Activated CD4-positive, alpha-beta T cell treated with anti-CD3 and anti-CD28 coated beads for 36 hours (primary cell): ENCODE measurements around the gene LRBA. TPM values are rescaled to one million over a fixed set of nuclear protein-coding genes. Genes with fewer than 3 reads are reported as not detected.
"Not testable (repeated sequence)": the region's sequence is repeated elsewhere in the genome, so short reads cannot be mapped to it uniquely, and the experiment has no call there.

ENCODE experiments used
- ATAC-seq: fragments of 200-7000 bp; cut with Tn5 transposase; one replicate; pipeline ENCODE4 v1.10.0; 2021; ENCODE audit warnings: mild to moderate bottlenecking, moderate library complexity
- CTCF ChIA-PET: fragments of 350-600 bp; sonication (Branson Sonifier 250); formaldehyde crosslinking; loops from one replicate; lab custom pipeline; 2021; ENCODE audit warnings: antibody characterized with exemption; lab: Charles Lee
- POLR2A ChIA-PET: fragments of 350-600 bp; sonication (Branson Sonifier 250); formaldehyde crosslinking; loops from one replicate; lab custom pipeline; 2021; ENCODE audit warnings: antibody characterized with exemption, inconsistent platforms; lab: Charles Lee
- DNase-seq: peaks from one replicate; pipeline ENCODE4 v3.0.0-alpha.2; 2020
- H3K27ac Mint-ChIP-seq: one replicate; pipeline ENCODE4 v1.8.0; 2021; ENCODE audit warnings: mixed read lengths
- H3K27me3 Mint-ChIP-seq: one replicate; pipeline ENCODE4 v1.8.0; 2021; ENCODE audit warnings: mixed read lengths
- H3K36me3 Mint-ChIP-seq: one replicate; pipeline ENCODE4 v1.8.0; 2021; ENCODE audit warnings: low read depth, mixed read lengths
- H3K4me1 Mint-ChIP-seq: one replicate; pipeline ENCODE4 v1.8.0; 2021; ENCODE audit warnings: mixed read lengths
- H3K4me3 Mint-ChIP-seq: one replicate; pipeline ENCODE4 v1.8.0; 2021; ENCODE audit warnings: mild to moderate bottlenecking, moderate library complexity, mixed read lengths
- H3K9me3 Mint-ChIP-seq: one replicate; pipeline ENCODE4 v1.8.0; 2021; ENCODE audit warnings: low read depth, mixed read lengths
- intact Hi-C, 2 experiments: fragments of 100-400 bp; cut with DNase I in 1 of 2; cut with micrococcal nuclease in 1 of 2; formaldehyde crosslinking; loops; one replicate each; pipeline versions ENCODE4 v1.14.2 to v1.15.1; 2022 to 2024; cut with DNase I, micrococcal nuclease
- total RNA-seq, 2 experiments: library from RNA; stranded (reverse); gene quantifications; one replicate each; pipeline ENCODE4 v1.2.3, GENCODE V29; 2021

LRBA gene
- total RNA-seq, 2 experiments from 2014 or later: 56.6 to 59.2 TPM

- H3K36me3 Mint-ChIP-seq: peaks cover 20% of the 10 kb centered on the region
- CTCF ChIA-PET: interaction anchor here (1.4 kb wide), 1 partner anchor 8 kb away, joined by 5 read pairs; no protein-coding TSS in a partner anchor
- POLR2A ChIA-PET, H3K27ac Mint-ChIP-seq, ATAC-seq, H3K4me3 Mint-ChIP-seq, H3K9me3 Mint-ChIP-seq, H3K27me3 Mint-ChIP-seq, H3K4me1 Mint-ChIP-seq, DNase-seq, intact Hi-C loops: not testable (repeated sequence)
These were observed 272.2 kb downstream of the LRBA start for GRCh38 chr4:150742930-150743329.

GRCh38 chr4:150739591-150739990, 275.5 kb downstream of the LRBA start:
- Mint-ChIP-seq H3K27ac (no peak overlapping the region), H3K4me3 (no peak overlapping the region), H3K4me1 (peaks cover 3% of the 10 kb centered on the region), H3K27me3 (no peaks in the 10 kb centered on the region), H3K9me3 (peaks cover 3% of the 10 kb centered on the region), H3K36me3 (peaks cover 19% of the 10 kb centered on the region)
- no peak for DNase-seq
- ChIA-PET POLR2A (no interaction called here), CTCF (interaction anchor here (1.3 kb wide), 1 partner anchor 22 kb away, joined by 3 read pairs; no protein-coding TSS in a partner anchor)
- ATAC-seq: no peak
- intact Hi-C loops: no loop called here

GRCh38 chr4:150725957-150726523, 289.0 kb downstream of the LRBA start:
- H3K4me3 Mint-ChIP-seq: no peak overlapping the region
- H3K27ac Mint-ChIP-seq: no peak overlapping the region
- ChIA-PET POLR2A (no interaction called here), CTCF (no interaction called here)
- ATAC-seq (no peak), DNase-seq (no peak)
- no peaks in the 10 kb centered on the region for H3K4me1 Mint-ChIP-seq
- H3K9me3 Mint-ChIP-seq: peaks cover 20% of the 10 kb centered on the region
- H3K27me3 Mint-ChIP-seq: no peaks in the 10 kb centered on the region
- H3K36me3 Mint-ChIP-seq: peaks cover 53% of the 10 kb centered on the region
- intact Hi-C loops: no loop called here

- H3K4me1 Mint-ChIP-seq: peaks cover 3% of the 10 kb centered on the region
- H3K9me3 Mint-ChIP-seq: peaks cover 20% of the 10 kb centered on the region
- DNase-seq (no peak), ATAC-seq (no peak)
- ChIA-PET POLR2A (no interaction called here), CTCF (interaction anchor here (0.7 to 1.4 kb wide), 2 partner anchors 22 to 25 kb away, joined by 3 read pairs; no protein-coding TSS in a partner anchor)
- H3K4me3 Mint-ChIP-seq: no peak overlapping the region
- H3K27me3 Mint-ChIP-seq: no peaks in the 10 kb centered on the region
- intact Hi-C loops: no loop called here
- H3K36me3 Mint-ChIP-seq: peaks cover 38% of the 10 kb centered on the region
- H3K27ac Mint-ChIP-seq: no peak overlapping the region
These were observed 291.2 kb downstream of the LRBA start for GRCh38 chr4:150723727-150724411.

GRCh38 chr4:150722908-150723362, 292.1 kb downstream of the LRBA start:
- ATAC-seq (no peak), DNase-seq (no peak)
- Mint-ChIP-seq H3K27me3 (no peaks in the 10 kb centered on the region), H3K9me3 (peaks cover 13% of the 10 kb centered on the region), H3K36me3 (peaks cover 33% of the 10 kb centered on the region), H3K27ac (no peak overlapping the region), H3K4me3 (no peak overlapping the region), H3K4me1 (peaks cover 3% of the 10 kb centered on the region)
- intact Hi-C loops: no loop called here
- ChIA-PET POLR2A (no interaction called here), CTCF (interaction anchor here (0.5 to 1.4 kb wide), 2 partner anchors 23 to 85 kb away, joined by 3 read pairs; no protein-coding TSS in a partner anchor)

GRCh38 chr4:150720973-150721518, 294.0 kb downstream of the LRBA start:
- Mint-ChIP-seq H3K9me3 (peaks cover 3% of the 10 kb centered on the region), H3K27ac (no peak overlapping the region), H3K4me3 (no peak overlapping the region), H3K4me1 (peaks cover 3% of the 10 kb centered on the region), H3K27me3 (no peaks in the 10 kb centered on the region), H3K36me3 (peaks cover 18% of the 10 kb centered on the region)
- DNase-seq: no peak
- POLR2A ChIA-PET: no interaction called here
- ATAC-seq: no peak
- intact Hi-C loops: no loop called here
- CTCF ChIA-PET: no interaction called here

GRCh38 chr4:150717952-150718351, 297.1 kb downstream of the LRBA start:
- DNase-seq: no peak
- ChIA-PET POLR2A (no interaction called here), CTCF (no interaction called here)
- intact Hi-C loops: no loop called here
- Mint-ChIP-seq H3K36me3 (peaks cover 7% of the 10 kb centered on the region), H3K9me3 (no peaks in the 10 kb centered on the region), H3K4me1 (peaks cover 3% of the 10 kb centered on the region), H3K4me3 (no peak overlapping the region), H3K27me3 (no peaks in the 10 kb centered on the region), H3K27ac (no peak overlapping the region)
- no peak for ATAC-seq

- Mint-ChIP-seq H3K4me3 (no peak overlapping the region), H3K4me1 (no peaks in the 10 kb centered on the region), H3K27me3 (no peaks in the 10 kb centered on the region), H3K9me3 (no peaks in the 10 kb centered on the region), H3K27ac (no peak overlapping the region), H3K36me3 (peaks cover 8% of the 10 kb centered on the region)
- ATAC-seq: no peak
- DNase-seq: no peak
- POLR2A ChIA-PET: no interaction called here
- CTCF ChIA-PET: no interaction called here
- intact Hi-C loops: no loop called here
These were observed 300.3 kb downstream of the LRBA start for GRCh38 chr4:150714462-150715438.

- Mint-ChIP-seq H3K36me3 (peaks cover 8% of the 10 kb centered on the region), H3K27me3 (no peaks in the 10 kb centered on the region), H3K4me3 (no peak overlapping the region), H3K9me3 (no peaks in the 10 kb centered on the region), H3K4me1 (no peaks in the 10 kb centered on the region), H3K27ac (no peak overlapping the region)
- ChIA-PET POLR2A (no interaction called here), CTCF (no interaction called here)
- intact Hi-C loops: no loop called here
- ATAC-seq: no peak
- DNase-seq: no peak
These were observed 301.8 kb downstream of the LRBA start for GRCh38 chr4:150713251-150713650.

- Mint-ChIP-seq H3K9me3 (no peaks in the 10 kb centered on the region), H3K4me1 (no peaks in the 10 kb centered on the region), H3K4me3 (no peak overlapping the region), H3K36me3 (peaks cover 8% of the 10 kb centered on the region), H3K27ac (no peak overlapping the region), H3K27me3 (no peaks in the 10 kb centered on the region)
- CTCF ChIA-PET: interaction anchor here (0.9 to 1.8 kb wide), 2 partner anchors 9 to 43 kb away, joined by 4 to 5 read pairs; no protein-coding TSS in a partner anchor
- intact Hi-C loops: no loop called here
- ATAC-seq: no peak
- POLR2A ChIA-PET: no interaction called here
- no peak for DNase-seq
These were observed 304.2 kb downstream of the LRBA start for GRCh38 chr4:150710770-150711375.

- no peak overlapping the region for H3K4me3 Mint-ChIP-seq
- no peaks in the 10 kb centered on the region for H3K4me1 Mint-ChIP-seq
- no peaks in the 10 kb centered on the region for H3K27me3 Mint-ChIP-seq
- intact Hi-C loops: no loop called here
- ChIA-PET POLR2A (no interaction called here), CTCF (interaction anchor here (1.1 kb wide), 1 partner anchor 10 kb away, joined by 3 read pairs; no protein-coding TSS in a partner anchor)
- H3K36me3 Mint-ChIP-seq: peaks cover 7% of the 10 kb centered on the region
- H3K27ac Mint-ChIP-seq: no peak overlapping the region
- no peaks in the 10 kb centered on the region for H3K9me3 Mint-ChIP-seq
- ATAC-seq (no peak), DNase-seq (no peak)
These were observed 307.1 kb downstream of the LRBA start for GRCh38 chr4:150708004-150708403.
